Smooth muscle cell (in vitro differentiated cells): Measurements from ENCODE around the gene SUOX. TPM values are rescaled to one million over a fixed set of nuclear protein-coding genes. Genes with fewer than 3 reads are reported as not detected.
A peak's percentile ranks its signal among the peaks of the same experiment; 100 is the strongest.

Experiments
- DNase-seq: peaks from one replicate; lab custom pipeline; 2025; ENCODE audit not compliant: unreplicated experiment; lab: John Stamatoyannopoulos, UW
- H2AFZ ChIP-seq: fragments of 200-600 bp; sonication (generic); 2 replicates; pipeline ENCODE4 v1.6.0; 2016; ENCODE audit warnings: antibody characterized with exemption, low read depth, mild to moderate bottlenecking
- H3F3A ChIP-seq: fragments of 200-600 bp; sonication (generic); 2 replicates; pipeline ENCODE4 v1.6.0; 2017; ENCODE audit warnings: antibody characterized with exemption, low read depth
- H3K27ac ChIP-seq: fragments of 200-600 bp; sonication (generic); 2 replicates; pipeline ENCODE4 v1.5.1; 2016; ENCODE audit warnings: low read depth, mild to moderate bottlenecking
- H3K27me3 ChIP-seq: fragments of 200-600 bp; sonication (generic); 2 replicates; pipeline ENCODE4 v1.6.1; 2016; ENCODE audit warnings: low read depth, mild to moderate bottlenecking
- H3K36me3 ChIP-seq: fragments of 200-600 bp; sonication (generic); 2 replicates; pipeline ENCODE4 v1.5.1; 2016; ENCODE audit warnings: low read depth
- H3K4me1 ChIP-seq: fragments of 200-600 bp; sonication (generic); 2 replicates; pipeline ENCODE4 v1.5.1; 2016; ENCODE audit warnings: low read depth
- H3K4me2 ChIP-seq: fragments of 200-600 bp; sonication (generic); 2 replicates; pipeline ENCODE4 v1.6.0; 2016; ENCODE audit warnings: mild to moderate bottlenecking
- H3K4me3 ChIP-seq: fragments of 200-600 bp; sonication (generic); 2 replicates; pipeline ENCODE4 v1.5.1; 2016; ENCODE audit warnings: mild to moderate bottlenecking
- H3K79me2 ChIP-seq: fragments of 200-600 bp; sonication (generic); 2 replicates; pipeline ENCODE4 v1.6.0; 2016; ENCODE audit warnings: low read depth, mild to moderate bottlenecking
- H3K9ac ChIP-seq: fragments of 200-600 bp; sonication (generic); 2 replicates; pipeline ENCODE4 v1.6.0; 2016; ENCODE audit warnings: low read depth
- H3K9me3 ChIP-seq: fragments of 200-600 bp; sonication (generic); replicated peaks from 2 replicates; pipeline ENCODE4 v1.5.1; 2016; ENCODE audit warnings: low read depth
- H4K20me1 ChIP-seq: fragments of 200-600 bp; sonication (generic); 2 replicates; pipeline ENCODE4 v1.6.0; 2016; ENCODE audit warnings: low read depth
- CTCF ChIP-seq: fragments of 200-600 bp; sonication (generic); IDR thresholded peaks from 2 replicates; pipeline ENCODE4 v1.5.1; 2017; ENCODE audit warnings: borderline replicate concordance, mild to moderate bottlenecking, antibody characterized with exemption; ENCODE audit not compliant: insufficient read depth, poor library complexity, severe bottlenecking
- WGBS: methylation state at CpG from one replicate; pipeline ENCODE4 v1.1.7; 2016; ENCODE audit warnings: low lambda C conversion rate; 5-methylcytosine and 5-hydroxymethylcytosine counted together
- polyA plus RNA-seq: library from polyadenylated mRNA; unstranded; fragments of >200 nt; fragmentation: Nextera tagmentation; extraction: Ambion mirVana; gene quantifications from 2 replicates; pipeline ENCODE4 v1.2.1, GENCODE V29; 2016
- total RNA-seq: library from RNA; depleted of rRNA; stranded (reverse); fragments of >200 nt; gene quantifications from 2 replicates; pipeline ENCODE4 v1.2.3, GENCODE V29; 2014

The SUOX gene
- total and polyA plus RNA-seq, 2 experiments from 2014 or later = 12.8 to 19.1 TPM

- WGBS = 98% methylated on average over 5 of the region's 5 CpGs
- H3K27me3 ChIP-seq = no peaks in the 10 kb centered on the region
- no peak overlapping the region for H3K4me3 ChIP-seq
- no peaks in the 10 kb centered on the region for H3K79me2 ChIP-seq
- H3K27ac ChIP-seq = no peak overlapping the region
- H3K36me3 ChIP-seq = no peaks in the 10 kb centered on the region
- no peak for TF ChIP-seq CTCF
- no peak overlapping the region for H3K9ac ChIP-seq
- no peaks in the 10 kb centered on the region for H3K4me1 ChIP-seq
- no peak overlapping the region for H2AFZ ChIP-seq
- no peak for DNase-seq
- no peak overlapping the region for H3K4me2 ChIP-seq
- H3K9me3 ChIP-seq = no peaks in the 10 kb centered on the region
- H4K20me1 ChIP-seq = no peaks in the 10 kb centered on the region
- peaks cover 3% of the 10 kb centered on the region for H3F3A ChIP-seq
These were observed 39.8 kb upstream of the SUOX start for GRCh38 chr12:55957106-55957859.

- Histone ChIP-seq H2AFZ (no peak overlapping the region), H3K9me3 (no peaks in the 10 kb centered on the region), H3K4me2 (no peak overlapping the region), H3F3A (no peaks in the 10 kb centered on the region), H3K9ac (no peak overlapping the region), H3K79me2 (peaks cover 21% of the 10 kb centered on the region), H3K4me1 (no peaks in the 10 kb centered on the region), H3K4me3 (no peak overlapping the region), H3K27me3 (no peaks in the 10 kb centered on the region), H4K20me1 (no peaks in the 10 kb centered on the region), H3K27ac (no peak overlapping the region), H3K36me3 (no peaks in the 10 kb centered on the region)
- 93% methylated on average over 2 of the region's 2 CpGs for WGBS
- no peak for TF ChIP-seq CTCF
- no peak for DNase-seq
These were observed 33.3 kb upstream of the SUOX start for GRCh38 chr12:55963760-55964159.

GRCh38 chr12:55965240-55965639, 31.8 kb upstream of the SUOX start:
- no peak overlapping the region for H3K9ac ChIP-seq
- no peak overlapping the region for H3K4me2 ChIP-seq
- no peak overlapping the region for H3K4me3 ChIP-seq
- no peak overlapping the region for H3K27ac ChIP-seq
- no peak for TF ChIP-seq CTCF
- H3K79me2 ChIP-seq = peaks cover 23% of the 10 kb centered on the region
- no peaks in the 10 kb centered on the region for H3K36me3 ChIP-seq
- H3K27me3 ChIP-seq = no peaks in the 10 kb centered on the region
- no peaks in the 10 kb centered on the region for H3K9me3 ChIP-seq
- H3F3A ChIP-seq = no peaks in the 10 kb centered on the region
- H4K20me1 ChIP-seq = no peaks in the 10 kb centered on the region
- H2AFZ ChIP-seq = no peak overlapping the region
- 78% methylated on average over 5 of the region's 5 CpGs for WGBS
- H3K4me1 ChIP-seq = no peaks in the 10 kb centered on the region
- DNase-seq = no peak

GRCh38 chr12:55965941-55966407, 31.1 kb upstream of the SUOX start, which contains the start of gene PMEL:
Gene PMEL, minus strand, starts transcription at chr12:55966042. Its CDS starts 31 bp downstream, at chr12:55966011.
- H3F3A ChIP-seq = no peaks in the 10 kb centered on the region
- H3K79me2 ChIP-seq = peaks cover 23% of the 10 kb centered on the region
- H4K20me1 ChIP-seq = no peaks in the 10 kb centered on the region
- peak within 1 kb of the TSS; percentile 93 for H2AFZ ChIP-seq
- DNase-seq = no peak
- peak within 1 kb of the TSS; percentile 97 for H3K4me3 ChIP-seq
- WGBS = 9% methylated on average over 4 of the region's 4 CpGs
- peak within 1 kb of the TSS; percentile 87 for H3K9ac ChIP-seq
- peak within 1 kb of the TSS; percentile 15 for H3K27ac ChIP-seq
- no peaks in the 10 kb centered on the region for H3K36me3 ChIP-seq
- H3K9me3 ChIP-seq = no peaks in the 10 kb centered on the region
- TF ChIP-seq CTCF = no peak
- H3K27me3 ChIP-seq = no peaks in the 10 kb centered on the region
- H3K4me2 ChIP-seq = peak within 1 kb of the TSS; percentile 99
- no peaks in the 10 kb centered on the region for H3K4me1 ChIP-seq
